Fibroblast of skin of scalp (primary cell): Measurements from ENCODE around the gene ALLC.
"Not testable (repeated sequence)": the region's sequence is repeated elsewhere in the genome, so short reads cannot be mapped to it uniquely, and the experiment has no call there.

Experiments
- DNase-seq: peaks from one replicate; pipeline ENCODE4 v3.0.0-alpha.2; 2013

ALLC gene

DNA sequence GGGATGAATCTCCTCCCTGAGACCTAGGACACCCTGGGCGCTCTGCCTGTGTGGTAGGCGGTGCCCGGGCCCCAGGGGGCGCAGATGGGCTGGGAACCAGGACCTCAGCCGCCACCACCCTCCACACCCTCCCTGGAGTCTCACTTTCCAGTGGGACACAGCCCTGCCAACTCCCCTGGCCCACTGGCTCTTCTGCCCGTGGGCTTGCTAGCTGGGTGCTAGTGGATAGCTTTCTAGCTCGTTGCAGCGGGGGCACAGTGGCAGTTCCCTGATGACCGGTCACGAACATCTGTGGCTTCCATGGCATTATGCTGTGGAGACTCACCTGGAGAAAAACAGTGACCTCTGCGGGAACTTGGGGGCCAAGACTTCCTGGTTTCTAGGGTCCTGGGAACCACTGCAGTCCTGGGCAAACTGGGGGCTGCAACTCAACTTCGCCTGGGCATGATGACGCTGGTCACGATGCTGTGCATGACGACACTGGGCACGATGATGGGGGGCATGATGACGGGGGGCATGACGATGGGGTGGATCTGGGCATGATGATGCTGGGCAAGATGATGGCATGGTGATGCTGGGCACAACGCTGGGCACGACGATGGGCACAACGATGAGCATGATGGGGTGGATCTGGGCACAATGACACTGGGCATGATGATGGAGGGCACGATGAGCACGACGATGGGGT lies 31.0 kb upstream of the ALLC start:
- no peak for DNase-seq

DNA sequence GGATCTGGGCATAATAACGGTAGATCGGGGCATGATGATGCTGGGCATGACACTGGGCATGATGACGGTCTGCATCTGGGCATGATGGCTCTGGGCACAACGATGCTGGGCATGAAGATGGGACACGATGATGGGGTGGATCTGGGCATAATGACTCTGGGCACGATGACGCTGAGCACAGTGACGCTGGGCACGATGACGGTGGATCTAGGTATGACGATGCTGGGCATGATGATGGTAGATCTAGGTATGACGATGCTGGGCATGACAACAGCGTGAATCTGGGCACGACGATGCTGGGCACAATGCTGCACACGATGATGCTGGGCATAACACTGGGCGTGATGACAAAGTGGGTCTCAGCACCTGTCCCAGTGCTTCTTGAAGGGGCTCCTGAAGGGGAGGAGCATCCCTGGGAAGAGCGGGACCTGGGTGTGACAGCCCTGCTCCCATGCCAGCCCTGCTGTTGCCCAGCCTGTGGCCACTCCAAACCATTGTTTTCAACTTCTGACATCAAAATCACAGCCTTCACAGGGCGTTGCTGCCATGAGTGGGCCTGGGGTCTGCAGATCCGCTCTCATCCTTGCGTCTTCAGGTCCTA lies 30.4 kb upstream of the ALLC start:
- no peak for DNase-seq

DNA sequence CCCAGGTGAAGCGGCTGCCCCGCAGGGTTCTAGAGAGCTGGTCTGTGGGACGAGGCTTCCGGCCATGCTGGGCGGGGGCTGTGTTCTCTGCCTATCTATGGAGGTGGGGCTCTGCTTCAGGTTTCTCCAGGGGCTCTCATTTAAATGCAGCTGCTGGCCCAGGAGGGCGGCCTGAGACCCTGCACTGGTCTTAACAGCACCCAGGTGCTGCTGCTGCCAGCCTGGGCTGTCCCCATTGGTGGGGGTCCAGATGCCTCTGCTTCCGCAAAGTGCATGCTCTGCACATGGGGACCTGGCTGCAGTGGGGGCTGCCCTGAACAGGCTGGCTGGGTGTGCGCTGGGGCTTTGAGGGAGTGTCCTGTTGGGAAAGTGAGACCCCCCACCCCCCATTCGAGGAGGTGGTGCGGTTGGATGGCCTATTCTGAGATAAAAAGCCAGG lies 29.7 kb upstream of the ALLC start:
- DNase-seq: no peak

DNA sequence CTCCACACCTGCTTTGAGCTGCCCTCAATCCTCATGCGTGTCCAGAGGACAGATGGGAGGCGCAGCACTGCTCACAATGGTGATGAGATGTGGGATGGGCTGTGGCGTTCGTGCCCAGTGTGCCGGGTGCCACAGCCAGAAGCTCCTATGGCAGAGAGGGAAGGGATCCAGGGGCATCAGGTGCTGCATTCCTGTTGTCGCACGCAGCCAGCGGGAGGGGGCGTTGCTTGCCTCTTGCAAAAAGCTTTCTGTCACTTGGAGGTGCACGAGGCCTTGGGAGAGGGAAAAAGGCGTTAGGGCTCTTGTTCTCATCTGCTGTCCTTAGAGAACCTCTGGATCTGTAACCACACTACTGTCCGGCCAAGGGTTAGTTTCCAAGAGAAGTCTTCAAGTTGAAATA lies 29.2 kb upstream of the ALLC start:
- no peak for DNase-seq

DNA sequence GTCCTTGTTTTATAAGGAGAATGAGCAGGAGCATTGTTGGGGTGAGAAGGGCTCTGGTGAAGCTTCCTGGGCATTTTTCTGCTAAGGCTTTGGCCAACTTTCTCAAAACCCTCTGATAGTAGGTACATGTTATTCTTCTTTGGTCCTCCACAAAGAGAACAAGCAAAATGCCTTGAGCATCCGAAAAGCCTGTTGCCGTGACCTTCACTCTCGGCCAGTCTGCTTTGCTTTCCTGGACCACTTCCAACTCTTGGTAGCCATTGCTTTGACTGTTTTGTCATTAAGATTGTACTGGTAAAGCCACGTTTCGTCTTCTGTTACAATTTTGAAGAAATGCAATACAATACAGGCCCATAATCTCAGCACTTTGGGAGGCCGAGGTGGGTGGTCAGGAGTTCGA lies 27.4 kb upstream of the ALLC start:
- DNase-seq: no peak

DNA sequence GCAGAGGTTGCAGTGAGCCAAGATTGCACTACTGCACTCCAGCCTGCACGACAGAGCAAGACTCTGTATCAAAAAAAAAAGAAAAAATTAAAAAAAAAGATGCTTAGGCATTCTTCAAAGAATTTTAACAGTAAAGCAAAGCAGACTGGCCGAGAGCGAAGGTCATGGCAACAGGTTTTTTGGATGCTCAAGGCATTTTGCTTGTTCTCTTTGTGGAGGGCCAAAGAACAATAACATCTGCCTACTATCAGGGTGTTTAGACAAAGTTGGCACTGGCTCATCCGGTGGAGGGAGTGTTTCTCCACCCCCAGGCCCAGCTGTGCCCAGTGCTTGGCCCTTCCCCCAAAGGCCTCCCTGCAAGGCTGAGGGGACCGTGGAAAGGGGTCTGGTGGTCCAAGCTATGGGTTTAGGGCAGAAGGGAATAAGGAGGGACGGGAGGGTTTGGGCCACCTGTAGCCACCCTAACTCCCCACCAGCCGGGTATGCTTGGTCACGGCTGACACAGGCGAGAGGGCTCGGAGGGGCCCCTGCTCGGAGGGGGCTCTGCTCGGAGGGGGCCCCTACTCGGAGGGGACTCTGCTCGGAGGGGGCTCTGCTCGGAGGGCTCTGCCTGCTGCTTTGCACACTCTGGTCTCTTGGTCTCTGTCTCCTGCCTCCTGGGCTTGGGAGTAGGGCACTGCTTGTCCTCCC lies 26.7 kb upstream of the ALLC start:
- DNase-seq: no peak

DNA sequence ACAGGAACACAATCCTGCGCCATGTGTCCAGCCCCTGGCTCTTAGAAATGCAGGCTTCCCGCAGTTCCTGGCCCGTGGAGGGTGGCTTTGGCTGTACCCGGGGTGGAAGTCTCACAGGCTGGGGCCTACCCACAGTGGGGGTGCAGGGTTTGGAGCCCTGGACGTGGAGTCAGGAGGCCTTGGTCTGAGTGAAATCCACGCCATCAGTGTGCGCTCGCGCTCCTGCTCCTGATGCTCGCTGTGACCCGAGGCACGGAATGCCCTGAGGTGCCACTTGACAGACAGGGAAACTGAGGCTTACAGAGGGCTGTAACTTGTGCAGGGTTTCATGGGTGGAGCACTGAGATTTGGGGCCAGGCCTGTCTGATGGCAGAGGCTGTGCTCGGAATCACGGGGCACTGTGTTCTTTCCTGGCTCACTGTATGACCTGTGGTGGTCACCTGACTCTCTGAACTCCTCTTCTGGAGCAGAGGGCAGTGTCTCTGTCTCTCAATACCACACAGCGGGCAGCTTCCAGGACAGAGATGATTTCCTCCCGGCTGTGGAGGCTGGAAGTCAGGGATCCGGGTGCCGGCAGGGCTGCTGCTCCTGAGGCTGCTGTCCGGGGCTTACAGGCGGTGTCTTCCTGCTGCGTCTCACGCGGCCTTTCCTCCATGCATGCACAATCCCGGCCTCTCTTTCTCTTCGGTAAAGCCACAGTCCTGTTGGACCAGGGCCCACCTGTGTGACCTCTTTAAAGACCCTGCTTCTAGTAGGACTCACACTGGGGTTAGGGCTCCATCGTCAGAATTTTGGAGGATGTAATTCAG lies 25.9 kb upstream of the ALLC start:
- no peak for DNase-seq

DNA sequence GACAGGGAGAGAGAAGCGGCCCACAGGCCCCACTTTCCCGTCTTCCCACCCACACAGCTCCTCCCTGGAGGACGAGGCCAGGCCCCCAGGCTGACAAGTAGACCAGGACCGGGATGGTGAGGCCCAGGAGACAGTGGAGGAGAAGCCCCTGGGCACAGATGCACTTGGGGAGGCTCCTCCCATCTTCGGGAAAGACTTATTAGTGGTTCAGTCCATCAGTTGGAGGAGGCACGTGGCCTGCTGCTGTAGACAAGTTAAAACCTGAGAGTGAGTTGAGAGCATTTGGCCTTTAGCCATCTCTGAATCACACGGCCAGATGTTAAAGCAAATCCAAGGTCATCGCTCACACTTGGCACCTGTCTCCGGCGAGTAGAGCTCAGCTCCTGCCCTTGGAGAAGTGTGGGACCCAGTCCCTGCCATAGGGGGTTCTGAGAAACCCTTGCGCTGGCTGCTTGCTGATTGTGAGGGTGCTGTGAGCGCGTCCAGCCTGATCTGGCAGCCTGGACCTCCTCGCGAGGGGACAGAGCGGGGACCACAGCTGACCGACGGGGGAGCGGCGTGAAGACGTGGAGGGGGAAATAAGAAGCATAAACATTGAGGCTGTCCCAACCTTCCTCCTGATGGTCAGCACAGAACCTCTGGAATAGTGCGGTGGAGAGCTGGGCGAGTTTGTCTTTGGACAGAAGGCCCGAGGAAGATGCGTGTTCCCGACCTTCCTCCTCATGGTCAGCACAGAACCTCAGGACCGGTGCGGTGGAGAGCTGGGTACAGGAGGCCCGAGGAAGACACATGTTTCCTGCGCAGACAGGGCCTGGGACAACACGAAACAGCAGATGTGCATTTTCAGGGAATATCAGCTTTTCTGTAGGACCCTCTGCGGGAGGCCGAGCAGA lies 24.7 kb upstream of the ALLC start:
- no peak for DNase-seq

DNA sequence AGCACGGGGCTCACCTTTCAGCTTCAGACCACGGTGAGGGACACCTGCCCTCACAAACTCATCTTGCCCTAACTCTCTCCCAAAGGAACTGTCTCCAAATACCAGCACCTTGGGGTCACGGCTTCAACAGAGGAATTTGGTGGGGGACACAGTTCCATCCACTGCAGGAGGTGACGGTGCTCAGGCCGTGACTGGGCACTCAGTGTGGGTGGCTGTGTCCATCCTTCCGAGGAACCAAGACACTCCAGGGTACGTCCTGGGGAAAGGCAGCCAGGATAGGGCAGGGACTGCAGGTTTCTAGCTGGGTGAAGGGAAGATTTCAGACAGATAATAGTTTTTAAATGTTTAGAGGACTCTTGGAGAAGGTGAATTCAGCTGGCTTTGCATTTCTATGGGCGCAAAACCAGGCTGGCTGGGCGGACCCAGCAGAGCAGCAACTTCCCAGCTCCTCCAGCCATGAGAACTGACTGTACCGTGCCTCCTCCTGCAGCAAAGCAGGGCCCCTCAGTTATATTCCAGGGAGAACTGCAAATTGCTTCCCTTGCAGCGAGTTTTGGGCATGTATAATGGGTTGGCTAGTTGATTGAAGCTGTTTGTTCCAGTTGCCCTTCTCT lies 23.9 kb upstream of the ALLC start:
- DNase-seq: no peak

DNA sequence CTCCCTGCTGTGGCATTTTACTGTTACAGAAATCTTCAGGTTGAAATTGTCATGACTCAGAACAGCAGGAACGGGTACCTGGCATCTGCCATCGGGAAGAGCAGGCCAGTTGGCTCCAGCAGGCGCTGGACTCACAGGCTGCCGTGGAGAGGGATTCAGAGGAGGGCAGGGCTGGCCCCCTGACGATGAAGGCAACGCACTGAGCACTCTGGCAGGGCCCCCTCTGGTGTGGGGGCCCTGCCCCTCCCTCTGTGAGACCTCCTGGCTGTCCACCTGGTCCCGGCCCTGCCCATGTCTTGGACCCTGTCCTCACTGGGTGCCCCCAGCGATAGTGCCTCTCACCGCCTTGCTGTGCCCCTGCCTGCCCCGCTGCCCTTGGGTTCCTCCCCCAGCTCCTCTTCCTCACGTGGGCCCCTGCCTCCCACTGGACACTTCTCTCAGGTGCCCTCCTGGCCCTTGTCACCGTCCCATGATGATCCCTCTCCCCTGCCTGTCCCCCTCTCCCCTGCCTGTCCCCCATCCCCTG lies 23.3 kb upstream of the ALLC start:
- no peak for DNase-seq

DNA sequence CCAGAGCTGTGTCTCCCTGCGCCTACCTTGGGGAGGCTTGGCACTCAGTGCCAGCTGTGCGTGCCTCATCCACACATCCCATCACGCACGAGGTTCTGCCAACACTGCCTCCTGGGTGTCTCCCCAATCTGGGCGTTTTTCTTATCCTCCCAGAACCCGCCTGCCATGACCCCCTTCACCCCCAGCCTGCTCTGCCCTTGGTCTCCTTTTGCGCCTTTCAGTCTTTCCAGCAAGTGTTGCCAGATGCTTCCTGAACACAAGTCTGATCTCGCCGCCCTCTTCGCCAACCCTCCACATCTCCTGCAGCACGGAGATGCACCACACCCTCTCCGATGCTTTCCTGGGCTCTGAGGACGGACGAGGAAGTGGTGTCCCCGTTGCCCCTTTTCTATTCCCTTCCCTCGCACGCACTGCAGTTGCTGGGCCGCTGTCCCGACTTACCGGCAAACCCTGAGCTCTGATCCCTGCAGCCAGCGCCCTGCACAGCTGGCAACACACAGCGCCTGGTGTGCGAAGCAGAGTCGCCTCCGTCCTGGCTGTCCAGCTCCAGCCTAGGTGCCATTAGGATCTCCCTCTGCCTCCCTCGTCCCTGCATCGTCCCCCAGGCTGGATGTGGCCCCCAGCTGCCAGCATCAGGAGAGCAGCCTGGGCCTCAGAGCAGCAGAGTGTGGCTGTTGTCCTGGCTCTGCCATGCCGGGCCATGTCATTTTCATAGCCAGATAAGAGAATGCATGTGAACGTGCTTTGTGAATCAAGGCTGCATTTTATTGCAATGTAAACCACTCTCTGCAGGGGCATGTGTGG lies 22.6 kb upstream of the ALLC start:
- no peak for DNase-seq

DNA sequence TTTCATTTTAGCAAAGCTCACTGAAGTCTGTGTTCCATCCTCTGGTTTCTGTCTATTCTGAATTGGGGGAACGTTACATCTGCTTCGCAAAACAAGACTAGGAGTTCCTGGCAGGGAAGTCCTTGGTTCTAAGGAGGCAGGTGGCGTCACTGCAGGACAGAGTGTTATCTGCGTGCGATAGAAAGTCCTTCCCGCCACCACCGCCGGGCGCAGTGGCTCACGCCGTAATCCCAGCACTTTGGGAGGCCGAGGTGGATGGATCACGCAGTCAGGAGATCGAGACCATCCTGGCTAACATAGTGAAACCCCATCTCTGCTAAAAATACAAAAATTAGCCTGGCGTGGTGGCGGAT lies 22.0 kb upstream of the ALLC start:
- DNase-seq: not testable (repeated sequence)

DNA sequence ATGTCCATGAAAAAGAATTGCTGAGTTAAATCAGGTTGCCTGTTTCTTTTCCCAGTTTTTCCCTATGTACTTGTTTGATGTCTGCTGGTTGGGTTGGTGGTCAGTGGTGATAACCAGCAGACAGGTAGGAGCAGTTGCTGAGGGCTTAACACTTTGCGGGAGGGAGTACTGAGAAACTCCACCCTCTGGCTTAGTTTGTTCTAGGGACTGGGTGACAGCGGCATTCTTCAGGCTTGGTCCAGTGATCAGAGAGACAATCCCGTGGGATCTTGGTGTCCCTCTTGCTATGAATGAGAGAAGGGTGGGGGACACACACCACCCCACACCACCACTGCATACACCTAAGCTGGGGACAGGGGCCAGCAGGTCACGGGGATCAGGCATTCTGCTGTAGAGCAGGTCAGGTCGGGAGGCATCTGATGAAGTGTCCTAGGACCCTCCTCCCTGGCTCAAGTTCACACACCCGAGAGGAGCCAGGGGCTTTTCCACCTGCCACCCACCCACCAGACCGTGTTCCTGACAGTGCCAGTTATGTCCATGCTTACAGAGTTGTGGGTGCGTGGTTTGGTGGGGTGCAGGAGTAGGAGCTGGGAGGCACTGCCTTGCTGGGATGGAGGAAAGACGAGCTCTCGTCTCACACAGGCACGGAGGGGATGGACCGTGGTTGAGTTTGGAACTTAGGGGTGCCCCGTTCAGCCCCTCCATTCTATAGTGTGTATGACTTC lies 21.3 kb upstream of the ALLC start:
- no peak for DNase-seq

DNA sequence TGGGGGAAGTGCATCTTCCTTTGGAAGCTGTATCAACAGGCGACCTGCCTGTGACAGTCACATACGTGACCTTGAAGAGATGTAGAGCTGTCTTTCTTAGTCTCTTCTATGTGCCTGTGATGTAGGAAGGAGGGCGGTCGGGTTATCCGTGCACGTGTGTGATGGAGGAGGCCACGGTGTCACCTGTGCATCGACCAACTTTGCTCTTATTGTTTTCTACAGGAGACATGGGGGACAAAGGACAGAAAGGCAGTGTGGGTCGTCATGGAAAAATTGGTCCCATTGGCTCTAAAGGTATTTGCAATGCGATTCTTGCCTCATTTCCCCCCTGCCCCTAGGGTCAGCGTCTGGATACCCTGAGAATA lies 20.7 kb upstream of the ALLC start:
- DNase-seq: no peak

DNA sequence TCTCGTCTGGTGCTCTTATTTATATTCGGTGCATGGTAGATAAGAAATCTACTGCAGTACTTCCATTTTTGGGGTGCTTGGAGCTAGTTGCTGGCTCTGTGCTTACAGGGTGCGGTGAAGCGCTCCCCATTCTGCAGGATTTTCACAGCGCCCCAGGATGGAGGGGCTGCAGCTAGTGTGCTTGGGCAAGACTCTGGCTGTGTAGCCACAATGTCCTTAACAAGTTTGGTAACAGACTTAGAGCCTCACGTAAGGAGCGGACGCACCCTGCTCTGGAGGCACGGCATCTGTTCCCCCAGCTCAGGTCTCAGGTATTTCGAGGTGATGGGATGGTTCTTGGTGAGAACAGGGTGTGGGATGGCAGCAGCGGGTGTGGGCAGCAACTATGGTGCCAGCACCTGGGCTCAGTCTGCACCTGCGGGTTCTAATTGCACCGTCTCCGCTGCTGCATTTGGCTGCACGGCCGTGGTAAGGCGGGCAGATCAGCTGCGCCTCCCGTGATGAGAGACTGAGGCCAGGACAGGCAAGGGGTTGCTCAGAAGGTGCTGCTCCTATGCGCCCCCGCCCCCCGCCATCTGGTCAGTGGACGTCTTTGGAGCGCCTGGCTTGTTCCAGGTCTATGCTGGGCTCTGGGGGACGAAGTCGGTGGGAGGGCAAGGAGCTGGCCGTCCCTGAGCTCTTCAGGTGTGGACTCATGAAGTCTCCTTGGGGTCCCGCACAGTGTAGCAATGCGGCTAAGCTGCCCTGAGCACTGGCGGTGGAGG lies 20.1 kb upstream of the ALLC start:
- DNase-seq: no peak

DNA sequence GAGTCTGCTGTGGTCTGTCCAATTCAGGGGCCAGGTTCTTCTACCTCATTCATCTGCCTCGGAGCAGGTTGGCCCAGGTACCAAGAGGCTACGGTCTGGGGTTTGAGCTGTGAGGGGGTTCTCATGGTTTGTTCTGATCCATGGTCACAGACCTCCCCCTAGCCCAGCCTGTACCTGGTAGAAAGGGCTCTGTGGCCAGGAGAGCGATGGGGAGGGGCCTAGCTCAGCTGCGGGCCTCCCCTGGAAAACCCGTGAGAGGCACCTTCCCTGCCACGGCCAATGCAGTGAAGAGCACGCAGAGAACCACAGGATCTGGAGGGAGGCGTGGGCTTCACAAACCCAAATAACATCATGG lies 19.6 kb upstream of the ALLC start:
- DNase-seq: no peak

DNA sequence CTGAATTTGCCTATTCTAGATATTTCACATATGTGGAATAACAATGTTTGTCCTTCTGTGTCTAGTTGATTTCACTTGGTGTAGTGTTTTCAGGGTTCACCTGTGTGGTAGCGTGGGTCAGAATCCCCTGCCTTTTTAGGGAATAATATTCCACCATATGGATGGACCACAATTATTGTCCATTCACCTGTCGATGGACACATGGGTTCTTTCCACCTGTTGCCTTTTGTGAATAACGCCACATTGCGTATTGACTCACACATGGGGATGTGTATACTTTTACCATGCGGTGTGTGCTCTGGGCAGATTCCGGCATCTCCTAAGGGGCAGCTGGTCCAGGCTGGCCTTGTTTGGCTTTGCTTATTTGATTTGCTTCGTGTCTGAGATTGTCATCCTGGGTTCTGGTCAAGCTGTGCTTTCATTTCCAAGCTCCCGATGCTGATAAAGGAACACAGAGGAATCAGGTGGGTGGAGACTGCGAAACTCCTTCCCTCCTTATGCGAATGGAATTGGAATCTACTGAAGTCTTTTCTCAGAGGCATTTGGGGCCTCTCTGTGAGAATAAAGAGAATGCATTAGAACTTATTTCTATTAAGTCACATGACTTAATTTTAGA lies 18.9 kb upstream of the ALLC start:
- DNase-seq: no peak

DNA sequence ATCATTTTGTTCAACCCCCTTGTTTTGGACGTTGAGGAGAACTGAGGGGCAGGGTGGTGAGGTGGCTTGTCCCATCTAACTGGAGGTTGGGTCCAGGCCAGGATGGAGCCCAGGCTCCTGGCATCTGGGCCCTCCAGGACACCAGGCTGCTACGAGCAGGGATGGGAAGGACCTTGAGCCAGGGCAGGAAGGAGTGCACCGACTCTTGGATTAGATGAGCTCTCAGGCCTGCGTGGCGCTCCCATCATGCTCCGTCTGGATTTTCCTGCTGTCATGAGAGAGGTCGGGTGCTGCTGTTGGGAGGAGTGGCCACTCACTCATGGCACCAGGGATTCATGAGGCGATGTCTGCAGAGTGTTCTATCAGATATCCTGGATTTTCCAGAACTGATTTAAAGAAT lies 18.3 kb upstream of the ALLC start:
- no peak for DNase-seq

DNA sequence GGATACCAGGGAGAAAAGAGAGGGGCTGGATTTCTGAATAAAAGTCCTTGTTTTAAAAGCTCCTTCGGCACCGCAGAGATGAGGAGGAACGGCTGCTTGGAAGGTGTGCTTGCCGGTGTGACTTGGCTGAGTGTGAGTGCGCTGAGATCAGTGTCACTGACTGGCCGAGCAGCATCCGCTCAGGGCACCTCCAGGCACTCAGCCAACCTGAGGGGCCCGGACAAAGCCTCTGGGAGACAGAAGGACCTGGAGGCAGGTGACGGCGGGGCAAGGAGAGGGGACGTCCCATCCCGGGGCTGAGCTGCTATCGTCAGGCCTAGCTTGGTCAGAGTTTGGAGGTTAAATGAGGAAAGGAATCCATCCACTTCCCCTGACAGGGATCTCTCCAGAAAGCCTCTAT lies 16.8 kb upstream of the ALLC start:
- no peak for DNase-seq
